Measurements from ENCODE around the gene C16orf96.

The C16orf96 gene

GRCh38 chr16:4639899-4640509 lies 83.9 kb downstream of the C16orf96 start:
- Histone ChIP-seq H3K9me3 (ENCODE audit: control insufficient read depth in 1 of 2, low read length in 2 of 2) (no peaks in the 10 kb centered on the region), H3K36me3 (ENCODE audit: control insufficient read depth in 1 of 2, insufficient read depth in 2 of 2, low read length in 2 of 2) (peaks cover 0 to 24% of the 10 kb centered on the region in 2 donors), H3K27me3 (ENCODE audit: control insufficient read depth in 1 of 2, insufficient read depth in 2 of 2, low read length in 2 of 2) (no peaks in the 10 kb centered on the region), H3K9ac (ENCODE audit: low read depth in 1 of 2, low read length in 2 of 2) (no peak overlapping the region), H3K4me3 (ENCODE audit: low read depth in 1 of 2, low read length in 2 of 2) (no peak overlapping the region), H3K27ac (ENCODE audit: low read depth, low read length) (no peak overlapping the region), H3K4me1 (ENCODE audit: control insufficient read depth in 1 of 2, insufficient read depth in 2 of 2, low read length in 2 of 2) (peaks cover 11 to 14% of the 10 kb centered on the region in 2 donors)

GRCh38 chr16:4640572-4641305 lies 84.6 kb downstream of the C16orf96 start:
- no peaks in the 10 kb centered on the region for H3K27me3 ChIP-seq (ENCODE audit: control insufficient read depth in 1 of 2, insufficient read depth in 2 of 2, low read length in 2 of 2)
- peaks cover 0 to 27% of the 10 kb centered on the region in 2 donors for H3K36me3 ChIP-seq (ENCODE audit: control insufficient read depth in 1 of 2, insufficient read depth in 2 of 2, low read length in 2 of 2)
- H3K4me1 ChIP-seq (ENCODE audit: control insufficient read depth in 1 of 2, insufficient read depth in 2 of 2, low read length in 2 of 2) = peaks cover 11 to 14% of the 10 kb centered on the region in 2 donors
- H3K27ac ChIP-seq (ENCODE audit: low read depth, low read length) = no peak overlapping the region
- no peak overlapping the region for H3K9ac ChIP-seq (ENCODE audit: low read depth in 1 of 2, low read length in 2 of 2)
- H3K4me3 ChIP-seq (ENCODE audit: low read depth in 1 of 2, low read length in 2 of 2) = no peak overlapping the region
- H3K9me3 ChIP-seq (ENCODE audit: control insufficient read depth in 1 of 2, low read length in 2 of 2) = no peaks in the 10 kb centered on the region

GRCh38 chr16:4641306-4641687 lies 85.2 kb downstream of the C16orf96 start:
- H3K4me3 ChIP-seq (ENCODE audit: low read depth in 1 of 2, low read length in 2 of 2) = no peak overlapping the region
- no peak overlapping the region for H3K9ac ChIP-seq (ENCODE audit: low read depth in 1 of 2, low read length in 2 of 2)
- no peaks in the 10 kb centered on the region for H3K9me3 ChIP-seq (ENCODE audit: control insufficient read depth in 1 of 2, low read length in 2 of 2)
- H3K4me1 ChIP-seq (ENCODE audit: control insufficient read depth in 1 of 2, insufficient read depth in 2 of 2, low read length in 2 of 2) = peaks cover 11 to 14% of the 10 kb centered on the region in 2 donors
- no peak overlapping the region for H3K27ac ChIP-seq (ENCODE audit: low read depth, low read length)
- no peaks in the 10 kb centered on the region for H3K27me3 ChIP-seq (ENCODE audit: control insufficient read depth in 1 of 2, insufficient read depth in 2 of 2, low read length in 2 of 2)
- H3K36me3 ChIP-seq (ENCODE audit: control insufficient read depth in 1 of 2, insufficient read depth in 2 of 2, low read length in 2 of 2) = peaks cover 0 to 27% of the 10 kb centered on the region in 2 donors

DNA sequence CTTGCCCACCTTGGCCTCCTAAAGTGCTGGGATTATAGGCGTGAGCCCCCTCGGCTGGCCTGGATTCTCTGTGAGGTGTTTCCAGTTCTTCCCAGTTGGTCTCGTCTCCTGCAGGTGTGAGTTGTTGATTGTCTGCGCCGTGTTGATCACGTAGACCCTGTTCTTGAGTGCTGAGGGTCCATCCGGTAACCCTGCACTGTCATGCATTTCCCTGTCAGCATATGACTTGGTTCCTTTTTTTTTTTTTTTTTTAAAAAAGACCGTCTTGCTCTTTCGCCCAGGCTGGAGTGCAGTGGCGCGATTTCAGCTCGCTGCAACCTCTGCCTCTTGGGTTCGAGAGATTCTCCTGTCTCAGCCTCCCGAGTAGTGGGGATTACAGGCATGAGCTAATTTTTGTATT lies 85.8 kb downstream of the C16orf96 start:
- Histone ChIP-seq H3K27me3 (ENCODE audit: control insufficient read depth in 1 of 2, insufficient read depth in 2 of 2, low read length in 2 of 2) (no peaks in the 10 kb centered on the region), H3K36me3 (ENCODE audit: control insufficient read depth in 1 of 2, insufficient read depth in 2 of 2, low read length in 2 of 2) (peaks cover 0 to 30% of the 10 kb centered on the region in 2 donors), H3K9me3 (ENCODE audit: control insufficient read depth in 1 of 2, low read length in 2 of 2) (no peaks in the 10 kb centered on the region), H3K4me1 (ENCODE audit: control insufficient read depth in 1 of 2, insufficient read depth in 2 of 2, low read length in 2 of 2) (peaks cover 11 to 14% of the 10 kb centered on the region in 2 donors), H3K4me3 (ENCODE audit: low read depth in 1 of 2, low read length in 2 of 2) (no peak overlapping the region), H3K9ac (ENCODE audit: low read depth in 1 of 2, low read length in 2 of 2) (no peak overlapping the region), H3K27ac (ENCODE audit: low read depth, low read length) (no peak overlapping the region)

DNA sequence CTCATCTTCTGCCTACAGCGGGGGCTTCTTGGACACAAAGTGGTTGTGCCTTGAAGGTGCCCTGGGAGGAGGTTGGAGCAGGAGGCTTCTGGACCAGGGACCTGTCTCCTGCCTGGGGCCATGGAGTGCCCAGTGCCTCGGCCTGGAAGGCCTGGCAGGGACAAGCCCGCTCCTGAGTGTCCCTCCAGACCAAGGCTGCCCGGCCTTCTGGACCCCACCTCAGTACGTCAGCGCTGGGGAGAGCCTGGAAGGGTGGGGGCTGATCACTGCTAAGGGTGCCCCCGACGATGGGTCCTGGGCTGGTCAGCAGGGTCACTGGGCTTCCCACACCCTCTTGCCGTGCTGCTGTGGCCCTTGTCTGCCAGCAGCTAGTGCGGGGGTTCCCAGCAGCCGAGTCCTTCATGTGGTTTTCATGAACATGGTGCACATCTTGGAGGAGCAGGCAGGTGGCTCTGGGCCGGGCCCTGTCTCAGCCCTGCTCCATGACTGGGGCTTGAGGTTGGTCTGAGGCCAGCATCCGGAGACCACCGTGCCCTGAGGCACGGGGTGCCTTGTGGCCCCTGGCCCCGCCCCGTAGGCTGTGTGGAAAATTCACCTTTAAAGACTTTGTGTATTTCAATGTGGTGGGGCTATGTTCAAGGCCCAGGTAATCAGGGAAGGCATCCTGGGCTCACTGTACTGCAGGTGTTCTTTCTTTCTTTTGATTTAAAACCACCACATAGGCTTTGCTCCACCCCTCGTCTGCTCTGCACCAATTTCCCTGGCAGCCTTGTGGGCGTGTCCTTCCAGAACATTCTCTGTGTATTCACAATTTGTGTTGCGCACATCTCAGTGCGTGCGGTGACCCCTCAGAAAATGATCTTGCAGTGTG lies 90.9 kb downstream of the C16orf96 start:
- Histone ChIP-seq H3K36me3 (ENCODE audit: control insufficient read depth in 1 of 2, insufficient read depth in 2 of 2, low read length in 2 of 2) (peaks cover 4 to 28% of the 10 kb centered on the region in 2 donors), H3K4me1 (ENCODE audit: control insufficient read depth in 1 of 2, insufficient read depth in 2 of 2, low read length in 2 of 2) (no peaks in the 10 kb centered on the region), H3K4me3 (ENCODE audit: low read depth in 1 of 2, low read length in 2 of 2) (no peak overlapping the region), H3K27me3 (ENCODE audit: control insufficient read depth in 1 of 2, insufficient read depth in 2 of 2, low read length in 2 of 2) (no peaks in the 10 kb centered on the region), H3K9ac (ENCODE audit: low read depth in 1 of 2, low read length in 2 of 2) (no peak overlapping the region), H3K27ac (ENCODE audit: low read depth, low read length) (no peak overlapping the region), H3K9me3 (ENCODE audit: control insufficient read depth in 1 of 2, low read length in 2 of 2) (no peaks in the 10 kb centered on the region)

DNA sequence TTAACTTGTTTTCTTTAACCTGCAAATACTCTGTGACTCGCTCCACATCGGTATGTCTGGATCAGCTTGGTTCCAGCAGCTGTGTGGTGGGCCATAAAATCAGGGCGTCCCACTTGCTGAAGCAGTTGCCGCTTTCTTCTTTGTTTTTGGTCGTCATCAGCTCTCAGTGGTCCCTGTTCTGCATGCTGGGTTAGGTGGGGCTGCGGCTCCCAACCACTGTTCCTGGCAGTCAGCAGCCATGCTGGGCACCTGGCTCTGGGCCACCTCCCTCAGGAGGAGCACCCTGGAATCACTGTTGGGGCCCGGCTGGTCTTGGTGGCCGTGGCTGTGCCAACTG lies 91.5 kb downstream of the C16orf96 start:
- Histone ChIP-seq H3K9me3 (ENCODE audit: control insufficient read depth in 1 of 2, low read length in 2 of 2) (no peaks in the 10 kb centered on the region), H3K36me3 (ENCODE audit: control insufficient read depth in 1 of 2, insufficient read depth in 2 of 2, low read length in 2 of 2) (peaks cover 4 to 34% of the 10 kb centered on the region in 2 donors), H3K27ac (ENCODE audit: low read depth, low read length) (no peak overlapping the region), H3K4me1 (ENCODE audit: control insufficient read depth in 1 of 2, insufficient read depth in 2 of 2, low read length in 2 of 2) (peaks cover 2 to 4% of the 10 kb centered on the region in 2 donors), H3K4me3 (ENCODE audit: low read depth in 1 of 2, low read length in 2 of 2) (no peak overlapping the region), H3K27me3 (ENCODE audit: control insufficient read depth in 1 of 2, insufficient read depth in 2 of 2, low read length in 2 of 2) (no peaks in the 10 kb centered on the region), H3K9ac (ENCODE audit: low read depth in 1 of 2, low read length in 2 of 2) (no peak overlapping the region)

- no peak overlapping the region for H3K4me3 ChIP-seq (ENCODE audit: low read depth in 1 of 2, low read length in 2 of 2)
- H3K27me3 ChIP-seq (ENCODE audit: control insufficient read depth in 1 of 2, insufficient read depth in 2 of 2, low read length in 2 of 2) = no peaks in the 10 kb centered on the region
- no peaks in the 10 kb centered on the region for H3K9me3 ChIP-seq (ENCODE audit: control insufficient read depth in 1 of 2, low read length in 2 of 2)
- H3K27ac ChIP-seq (ENCODE audit: low read depth, low read length) = no peak overlapping the region
- H3K4me1 ChIP-seq (ENCODE audit: control insufficient read depth in 1 of 2, insufficient read depth in 2 of 2, low read length in 2 of 2) = peaks cover 9 to 12% of the 10 kb centered on the region in 2 donors
- H3K9ac ChIP-seq (ENCODE audit: low read depth in 1 of 2, low read length in 2 of 2) = no peak overlapping the region
- H3K36me3 ChIP-seq (ENCODE audit: control insufficient read depth in 1 of 2, insufficient read depth in 2 of 2, low read length in 2 of 2) = peaks cover 4 to 39% of the 10 kb centered on the region in 2 donors
These were observed 92.8 kb downstream of the C16orf96 start for GRCh38 chr16:4648917-4649316.

GRCh38 chr16:4649744-4650442 lies 93.8 kb downstream of the C16orf96 start:
- Histone ChIP-seq H3K27me3 (ENCODE audit: control insufficient read depth in 1 of 2, insufficient read depth in 2 of 2, low read length in 2 of 2) (no peaks in the 10 kb centered on the region), H3K4me1 (ENCODE audit: control insufficient read depth in 1 of 2, insufficient read depth in 2 of 2, low read length in 2 of 2) (peaks cover 17 to 20% of the 10 kb centered on the region in 2 donors), H3K9me3 (ENCODE audit: control insufficient read depth in 1 of 2, low read length in 2 of 2) (no peaks in the 10 kb centered on the region), H3K4me3 (ENCODE audit: low read depth in 1 of 2, low read length in 2 of 2) (no peak overlapping the region), H3K9ac (ENCODE audit: low read depth in 1 of 2, low read length in 2 of 2) (no peak overlapping the region), H3K27ac (ENCODE audit: low read depth, low read length) (no peak overlapping the region), H3K36me3 (ENCODE audit: control insufficient read depth in 1 of 2, insufficient read depth in 2 of 2, low read length in 2 of 2) (peaks cover 4 to 45% of the 10 kb centered on the region in 2 donors)
